H9 (cell line): ENCODE measurements around the gene B4GALT6. TPM values are rescaled to one million over a fixed set of nuclear protein-coding genes. Genes with fewer than 3 reads are reported as not detected.

Experiments
- DNase-seq: peaks from one replicate; pipeline ENCODE4 v3.0.0-alpha.2; 2017
- H2AFZ ChIP-seq: one replicate; pipeline ENCODE4 v1.6.1; 2013; ENCODE audit warnings: mild to moderate bottlenecking, low read length, control low read depth, moderate library complexity
- H2AK5ac ChIP-seq: 2 replicates; pipeline ENCODE4 v1.6.1; 2013; ENCODE audit warnings: low read length, control low read depth, mixed read lengths; ENCODE audit not compliant: insufficient read length
- H2BK120ac ChIP-seq: one replicate; pipeline ENCODE4 v1.6.1; 2013; ENCODE audit warnings: low read depth, mild to moderate bottlenecking, low read length, control low read depth, inconsistent platforms; ENCODE audit not compliant: poor library complexity, severe bottlenecking
- H2BK12ac ChIP-seq: 2 replicates; pipeline ENCODE4 v1.6.1; 2013; ENCODE audit warnings: low read length, control low read depth, mixed read lengths, low read depth; ENCODE audit not compliant: insufficient read length
- H2BK15ac ChIP-seq: 2 replicates; pipeline ENCODE4 v1.6.1; 2013; ENCODE audit warnings: low read depth, low read length, control low read depth
- H2BK20ac ChIP-seq: one replicate; pipeline ENCODE4 v1.6.1; 2013; ENCODE audit warnings: low read depth, mild to moderate bottlenecking, low read length, control low read depth, inconsistent platforms; ENCODE audit not compliant: poor library complexity, severe bottlenecking
- H2BK5ac ChIP-seq: 2 replicates; pipeline ENCODE4 v1.6.1; 2013; ENCODE audit warnings: low read length, control low read depth, mixed read lengths; ENCODE audit not compliant: insufficient read length
- H3K14ac ChIP-seq: 2 replicates; pipeline ENCODE4 v1.6.1; 2013; ENCODE audit warnings: low read length, control low read depth; ENCODE audit not compliant: insufficient read depth
- H3K18ac ChIP-seq: 2 replicates; pipeline ENCODE4 v1.6.1; 2013; ENCODE audit warnings: low read depth, mild to moderate bottlenecking, mixed read lengths, low read length, control low read depth; ENCODE audit not compliant: insufficient read length
- H3K23ac ChIP-seq: 2 replicates; pipeline ENCODE4 v1.6.1; 2013; ENCODE audit warnings: low read length, control low read depth, mixed read lengths, low read depth; ENCODE audit not compliant: insufficient read length
- H3K23me2 ChIP-seq: 2 replicates; pipeline ENCODE4 v1.6.1; 2013; ENCODE audit warnings: low read depth, mild to moderate bottlenecking, mixed read lengths, low read length, control low read depth; ENCODE audit not compliant: insufficient read length, poor library complexity, severe bottlenecking
- H3K27ac ChIP-seq: 2 replicates; pipeline ENCODE4 v1.5.1; 2013; ENCODE audit warnings: low read length, control low read depth, mixed read lengths, low read depth; ENCODE audit not compliant: insufficient read length
- H3K27me3 ChIP-seq: 2 replicates; pipeline ENCODE4 v1.6.1; 2013; ENCODE audit warnings: low read length, control low read depth, inconsistent platforms; ENCODE audit not compliant: insufficient read depth
- H3K4ac ChIP-seq: 2 replicates; pipeline ENCODE4 v1.6.1; 2013; ENCODE audit warnings: low read depth, mild to moderate bottlenecking, control low read depth, inconsistent platforms, low read length, moderate library complexity
- H3K4me1 ChIP-seq: 2 replicates; pipeline ENCODE4 v1.6.1; 2013; ENCODE audit warnings: low read length, control low read depth, inconsistent platforms; ENCODE audit not compliant: insufficient read depth
- H3K4me2 ChIP-seq: 2 replicates; pipeline ENCODE4 v1.6.1; 2013; ENCODE audit warnings: low read length, control low read depth, mixed read lengths; ENCODE audit not compliant: insufficient read length, insufficient read depth
- H3K56ac ChIP-seq: 2 replicates; pipeline ENCODE4 v1.6.1; 2013; ENCODE audit warnings: low read depth, mild to moderate bottlenecking, mixed read lengths, low read length, control low read depth; ENCODE audit not compliant: insufficient read length
- H3K79me1 ChIP-seq: 2 replicates; pipeline ENCODE4 v1.6.1; 2013; ENCODE audit warnings: low read depth, mild to moderate bottlenecking, moderate library complexity, low read length, control low read depth, inconsistent platforms; ENCODE audit not compliant: insufficient read depth, poor library complexity, severe bottlenecking
- H3K79me2 ChIP-seq: 2 replicates; pipeline ENCODE4 v1.6.1; 2013; ENCODE audit warnings: low read length, control low read depth, inconsistent platforms; ENCODE audit not compliant: insufficient read depth
- H3K9ac ChIP-seq: 2 replicates; pipeline ENCODE4 v1.6.1; 2013; ENCODE audit warnings: low read length, control low read depth, mixed read lengths; ENCODE audit not compliant: insufficient read length; ENCODE audit errors: extremely low read depth
- H3K9me3 ChIP-seq: one replicate; pipeline ENCODE4 v1.6.1; 2013; ENCODE audit warnings: low read depth, low read length, inconsistent platforms; ENCODE audit not compliant: control insufficient read depth
- H3T11ph ChIP-seq: one replicate; pipeline ENCODE4 v1.6.1; 2013; ENCODE audit warnings: mild to moderate bottlenecking, low read length, control low read depth, inconsistent platforms
- H4K20me1 ChIP-seq: one replicate; pipeline ENCODE4 v1.6.1; 2013; ENCODE audit not compliant: control insufficient read depth, insufficient read length, insufficient read depth
- H4K5ac ChIP-seq: 2 replicates; pipeline ENCODE4 v1.6.1; 2013; ENCODE audit warnings: low read depth, mild to moderate bottlenecking, mixed read lengths, low read length, control low read depth; ENCODE audit not compliant: insufficient read length
- H4K8ac ChIP-seq: replicated peaks from 2 replicates; pipeline ENCODE4 v1.6.1; 2013; ENCODE audit warnings: low read length, control low read depth, mixed read lengths, low read depth; ENCODE audit not compliant: insufficient read length
- H4K91ac ChIP-seq: 2 replicates; pipeline ENCODE4 v1.6.1; 2013; ENCODE audit warnings: low read depth, mild to moderate bottlenecking, moderate library complexity, mixed read lengths, low read length, control low read depth; ENCODE audit not compliant: insufficient read length
- H3K27ac Mint-ChIP-seq, 3 experiments: 2 replicates in 2 of 3; 3 replicates in 1 of 3; pipeline ENCODE4 v1.8.0; 2020 to 2021; ENCODE audit warnings: mixed read lengths in 3 of 3, mild to moderate bottlenecking in 1 of 3, moderate library complexity in 1 of 3
- H3K27me3 Mint-ChIP-seq: 2 replicates; pipeline ENCODE4 v1.8.0; 2021; ENCODE audit warnings: low read depth, mild to moderate bottlenecking, moderate library complexity, mixed read lengths
- H3K36me3 Mint-ChIP-seq, 3 experiments: 2 replicates in 2 of 3; 3 replicates in 1 of 3; pipeline ENCODE4 v1.8.0; 2020 to 2021; ENCODE audit warnings: low read depth in 3 of 3, mixed read lengths in 3 of 3; ENCODE audit not compliant: insufficient read depth in 1 of 3
- H3K4me1 Mint-ChIP-seq, 2 experiments: 2 replicates each; pipeline ENCODE4 v1.8.0; 2020; ENCODE audit warnings: mixed read lengths in 2 of 2
- H3K4me3 Mint-ChIP-seq, 2 experiments: 2 replicates in 1 of 2; 3 replicates in 1 of 2; pipeline ENCODE4 v1.8.0; 2020 to 2021; ENCODE audit warnings: mild to moderate bottlenecking in 2 of 2, mixed read lengths in 2 of 2, moderate library complexity in 1 of 2
- H3K9me3 Mint-ChIP-seq, 2 experiments: 2 replicates in 1 of 2; 3 replicates in 1 of 2; pipeline ENCODE4 v1.8.0; 2020; ENCODE audit warnings: mild to moderate bottlenecking in 2 of 2, mixed read lengths in 2 of 2, moderate library complexity in 1 of 2
- WGBS: extraction: QIAGEN DNeasy Blood & Tissue Kit; methylation state at CpG from one replicate; pipeline ENCODE4 v1.1.7; 2013; ENCODE audit warnings: missing lambda C conversion rate, low lambda C conversion rate, mixed read lengths; ENCODE audit not compliant: insufficient read length; ENCODE audit errors: extremely low coverage; 5-methylcytosine and 5-hydroxymethylcytosine counted together
- total RNA-seq: library from RNA; stranded (reverse); gene quantifications from 2 replicates; pipeline ENCODE4 v1.2.1, GENCODE V29; 2021
- TF ChIP-seq, protein P1 (sequence below): fragments of 200-600 bp; sonication (generic); conservative IDR thresholded peaks from 3 replicates; pipeline ENCODE4 v1.8.0; 2021; ENCODE audit warnings: antibody characterized with exemption, mild to moderate bottlenecking

The B4GALT6 gene
- total RNA-seq, 1 experiment from 2014 or later = 34.1 TPM

DNA sequence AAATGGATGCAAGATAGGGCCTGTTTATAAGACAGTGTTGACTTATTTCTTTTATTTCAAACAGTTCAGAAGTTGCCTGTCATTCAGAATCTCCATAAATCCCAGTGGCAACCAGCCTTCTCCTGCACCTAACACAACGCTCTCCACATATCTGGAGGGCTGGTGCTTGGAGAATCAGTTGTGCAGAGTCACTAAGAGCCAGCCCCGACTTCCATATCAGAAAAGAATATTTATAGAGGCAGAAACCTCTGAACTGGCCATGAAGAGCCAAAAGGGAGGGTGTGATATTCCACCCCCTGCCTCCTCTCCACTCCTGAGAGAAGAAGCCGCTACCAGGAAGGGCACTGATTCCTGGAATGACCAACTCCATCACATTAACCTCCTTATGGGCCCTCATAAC is 34.0 kb upstream of the B4GALT6 start:
- peaks cover 7 to 16% (median 11%) of the 10 kb centered on the region in 3 experiments; a peak in 6 of 7 replicates for H3K36me3 Mint-ChIP-seq
- Histone ChIP-seq H2AFZ (no peak overlapping the region), H2BK120ac (no peak overlapping the region), H2BK15ac (no peak overlapping the region), H2AK5ac (no peak overlapping the region), H3K27me3 (no peaks in the 10 kb centered on the region), H3T11ph (no peak overlapping the region), H3K79me2 (no peaks in the 10 kb centered on the region), H3K4me2 (no peak overlapping the region), H3K79me1 (no peaks in the 10 kb centered on the region), H4K5ac (no peak overlapping the region), H3K4ac (no peak overlapping the region), H2BK12ac (no peak overlapping the region), H3K23ac (no peak overlapping the region), H3K9ac (no peak overlapping the region), H2BK5ac (no peak overlapping the region), H4K8ac (no peak overlapping the region), H3K18ac (no peak overlapping the region), H3K4me1 (no peaks in the 10 kb centered on the region), H3K14ac (no peak overlapping the region), H2BK20ac (no peak overlapping the region), H3K9me3 (no peaks in the 10 kb centered on the region), H4K91ac (no peak overlapping the region), H3K56ac (no peak overlapping the region), H3K23me2 (no peaks in the 10 kb centered on the region), H3K27ac (no peak overlapping the region), H4K20me1 (no peaks in the 10 kb centered on the region)
- H3K4me1 Mint-ChIP-seq = peaks cover 3 to 7% of the 10 kb centered on the region in 2 experiments
- H3K27ac Mint-ChIP-seq = no peak overlapping the region
- DNase-seq = no peak
- peaks cover 4% of the 10 kb centered on the region; the same call in 1 of the 2 replicates for H3K27me3 Mint-ChIP-seq
- TF ChIP-seq, protein P1, sequence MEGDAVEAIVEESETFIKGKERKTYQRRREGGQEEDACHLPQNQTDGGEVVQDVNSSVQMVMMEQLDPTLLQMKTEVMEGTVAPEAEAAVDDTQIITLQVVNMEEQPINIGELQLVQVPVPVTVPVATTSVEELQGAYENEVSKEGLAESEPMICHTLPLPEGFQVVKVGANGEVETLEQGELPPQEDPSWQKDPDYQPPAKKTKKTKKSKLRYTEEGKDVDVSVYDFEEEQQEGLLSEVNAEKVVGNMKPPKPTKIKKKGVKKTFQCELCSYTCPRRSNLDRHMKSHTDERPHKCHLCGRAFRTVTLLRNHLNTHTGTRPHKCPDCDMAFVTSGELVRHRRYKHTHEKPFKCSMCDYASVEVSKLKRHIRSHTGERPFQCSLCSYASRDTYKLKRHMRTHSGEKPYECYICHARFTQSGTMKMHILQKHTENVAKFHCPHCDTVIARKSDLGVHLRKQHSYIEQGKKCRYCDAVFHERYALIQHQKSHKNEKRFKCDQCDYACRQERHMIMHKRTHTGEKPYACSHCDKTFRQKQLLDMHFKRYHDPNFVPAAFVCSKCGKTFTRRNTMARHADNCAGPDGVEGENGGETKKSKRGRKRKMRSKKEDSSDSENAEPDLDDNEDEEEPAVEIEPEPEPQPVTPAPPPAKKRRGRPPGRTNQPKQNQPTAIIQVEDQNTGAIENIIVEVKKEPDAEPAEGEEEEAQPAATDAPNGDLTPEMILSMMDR = no peak
- no peak overlapping the region for H3K4me3 Mint-ChIP-seq
- H3K9me3 Mint-ChIP-seq = peaks cover 11 to 16% of the 10 kb centered on the region in 2 experiments
- no CpG with 5 or more reads among the region's 3 CpGs for WGBS
